HT1080 (cell line): ENCODE measurements around the gene LSG1. TPM values are rescaled to one million over a fixed set of nuclear protein-coding genes. Genes with fewer than 3 reads are reported as not detected.

ENCODE experiments used
- DNase-seq: peaks from one replicate; pipeline ENCODE4 v3.0.0-alpha.2; 2015; ENCODE audit warnings: low read depth
- total RNA-seq: library from RNA; depleted of rRNA; stranded (reverse); fragments of >200 nt; shearing (Covaris generic); gene quantifications from 2 replicates; pipeline ENCODE4 v1.2.3, GENCODE V29; 2014

LSG1 gene
- total RNA-seq, 1 experiment from 2014 or later = 103 TPM

DNA sequence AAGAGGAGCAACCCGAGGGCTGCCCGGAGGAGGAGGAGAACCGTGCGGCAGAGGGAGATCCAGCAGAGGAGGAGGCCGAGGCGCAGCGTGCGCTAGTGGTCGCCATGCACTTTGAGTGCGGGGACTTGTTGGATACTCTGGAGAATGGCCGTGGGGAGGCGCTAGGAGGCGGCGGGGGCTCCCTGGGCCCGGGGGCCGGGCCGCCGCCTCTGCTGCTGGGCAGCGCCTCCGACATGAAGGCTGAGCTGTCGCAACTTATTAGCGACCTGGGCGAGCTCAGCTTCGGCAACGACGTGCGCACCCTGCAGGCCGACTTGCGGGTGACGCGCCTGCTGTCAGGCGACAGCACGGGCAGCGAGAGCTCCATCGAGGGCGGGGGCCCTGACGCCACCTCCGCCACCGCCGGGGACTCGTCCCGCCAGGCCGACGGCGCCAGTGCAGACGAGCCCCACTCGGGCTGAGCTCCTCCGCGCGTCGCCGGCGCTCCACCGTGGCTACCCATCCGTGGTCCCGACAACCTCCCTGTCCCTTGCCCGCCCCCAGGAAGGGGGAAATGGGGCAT lies 15.7 kb upstream of the LSG1 start:
- DNase-seq = no peak

DNA sequence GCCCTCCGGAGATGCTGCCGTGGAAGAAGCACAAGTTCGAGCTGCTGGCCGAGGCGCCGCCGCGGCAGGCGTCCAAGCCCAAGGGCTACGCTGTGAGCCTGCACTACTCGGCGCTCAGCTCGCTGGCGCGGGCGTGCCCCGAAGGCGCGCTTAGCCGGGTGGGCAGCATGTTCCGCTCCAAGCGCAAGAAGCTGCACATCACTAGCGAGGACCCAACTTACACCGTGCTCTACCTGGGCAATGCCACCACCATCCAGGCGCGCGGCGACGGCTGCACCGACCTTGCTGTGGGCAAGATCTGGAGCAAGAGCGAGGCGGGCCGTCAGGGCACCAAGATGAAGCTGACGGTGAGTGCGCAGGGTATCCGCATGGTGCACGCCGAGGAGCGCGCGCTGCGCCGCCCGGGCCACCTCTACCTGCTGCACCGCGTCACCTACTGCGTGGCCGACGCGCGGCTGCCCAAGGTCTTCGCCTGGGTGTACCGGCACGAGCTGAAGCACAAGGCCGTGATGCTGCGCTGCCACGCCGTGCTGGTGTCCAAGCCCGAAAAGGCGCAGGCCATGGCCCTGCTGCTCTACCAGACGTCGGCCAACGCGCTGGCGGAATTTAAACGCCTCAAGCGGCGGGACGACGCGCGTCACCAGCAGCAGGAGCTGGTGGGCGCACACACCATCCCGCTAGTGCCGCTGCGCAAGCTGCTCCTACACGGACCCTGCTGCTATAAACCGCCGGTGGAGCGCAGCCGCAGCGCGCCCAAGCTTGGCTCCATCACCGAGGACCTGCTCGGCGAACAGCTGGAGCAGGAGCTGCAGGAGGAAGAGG lies 15.0 kb upstream of the LSG1 start:
- no peak for DNase-seq

DNA sequence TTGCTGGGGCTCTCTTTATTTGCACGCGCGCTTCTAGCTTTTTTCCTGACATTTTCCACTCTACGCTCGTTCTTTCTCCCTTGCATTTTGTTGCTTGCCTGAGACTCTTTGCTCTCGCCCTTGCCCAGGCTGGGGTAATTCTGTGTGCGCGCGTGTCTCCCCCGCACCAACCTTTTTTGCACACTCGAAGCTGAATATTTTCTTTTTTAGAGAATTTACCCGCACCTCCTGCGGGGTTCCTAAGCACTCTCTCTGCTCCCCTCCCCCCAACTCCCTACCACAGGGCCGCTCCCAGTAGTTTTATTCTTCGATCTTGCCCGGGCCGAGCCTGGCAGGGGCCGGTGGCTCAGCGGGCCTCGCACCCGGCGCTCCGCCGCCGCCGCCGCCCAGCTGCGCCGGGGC lies 14.4 kb upstream of the LSG1 start:
- DNase-seq = no peak

DNA sequence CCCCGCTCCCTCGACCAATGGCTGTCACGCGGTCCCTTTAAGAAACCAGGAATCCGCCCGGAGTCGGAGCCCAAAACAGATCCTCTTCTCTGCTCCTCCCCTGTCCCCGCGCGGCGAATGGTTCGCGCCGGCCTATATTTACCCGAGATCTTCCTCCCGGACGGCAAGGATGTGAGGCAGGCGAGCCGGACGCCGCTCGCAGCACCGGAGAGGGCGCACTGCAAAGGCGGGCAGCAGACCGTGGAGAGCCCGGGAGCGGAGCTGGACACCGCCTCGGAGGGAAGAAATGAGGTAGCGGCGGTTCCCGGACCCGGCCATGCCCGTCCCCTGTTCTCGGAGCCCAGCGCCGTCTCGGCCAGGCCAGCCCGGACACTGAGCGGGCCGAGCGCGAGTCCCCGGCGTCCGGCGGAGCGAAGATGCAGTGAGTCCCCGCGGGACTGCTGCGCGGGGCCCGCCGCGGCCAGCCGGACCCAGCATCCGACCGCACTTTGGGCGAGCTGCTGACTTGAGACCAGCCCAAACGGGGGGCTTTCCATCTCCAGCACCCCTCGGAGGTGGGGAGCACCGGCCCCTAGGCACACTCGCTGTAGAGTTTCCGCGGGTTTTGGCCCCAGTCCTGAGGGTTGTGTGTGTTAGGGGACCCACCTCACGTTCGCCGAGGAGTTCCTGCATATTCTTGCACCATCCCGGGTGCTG lies 13.9 kb upstream of the LSG1 start, which contains the start of gene FAM43A:
Gene FAM43A (plus strand): TSS at position 166 of the 696 bp plus-strand sequence. CDS start 944 bp downstream, outside the sequence.
- DNase-seq = peak; percentile 95

DNA sequence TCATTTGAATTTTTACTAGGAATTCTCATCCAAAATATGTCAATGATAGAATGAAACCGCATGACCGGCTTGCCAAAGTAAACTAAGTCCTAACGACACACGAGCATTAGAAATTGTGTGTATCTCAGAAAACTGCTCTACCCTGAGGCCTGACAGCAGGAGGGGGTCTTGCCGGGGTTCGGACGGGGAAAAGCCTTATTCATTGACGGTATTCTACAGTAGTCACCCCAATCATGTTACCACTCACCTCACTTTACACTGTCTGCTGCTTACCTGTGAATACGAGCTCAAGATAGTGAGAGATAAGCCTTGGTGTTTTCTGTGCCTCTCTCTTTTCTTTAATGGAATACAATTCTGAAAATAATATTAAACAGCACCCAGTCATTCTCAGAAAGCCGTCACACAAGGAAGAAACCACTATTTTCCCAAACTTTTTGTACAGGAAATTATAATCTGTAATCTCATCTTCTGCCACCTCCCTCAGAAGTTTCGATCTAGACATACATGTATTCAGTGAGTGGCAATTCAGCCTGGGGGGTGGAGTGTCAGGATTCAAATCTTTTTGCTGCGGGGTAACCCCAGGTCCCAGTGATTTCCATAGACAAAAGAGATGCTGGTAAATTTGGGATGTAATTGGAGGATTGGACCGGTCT lies 13.2 kb upstream of the LSG1 start:
- DNase-seq = no peak

DNA sequence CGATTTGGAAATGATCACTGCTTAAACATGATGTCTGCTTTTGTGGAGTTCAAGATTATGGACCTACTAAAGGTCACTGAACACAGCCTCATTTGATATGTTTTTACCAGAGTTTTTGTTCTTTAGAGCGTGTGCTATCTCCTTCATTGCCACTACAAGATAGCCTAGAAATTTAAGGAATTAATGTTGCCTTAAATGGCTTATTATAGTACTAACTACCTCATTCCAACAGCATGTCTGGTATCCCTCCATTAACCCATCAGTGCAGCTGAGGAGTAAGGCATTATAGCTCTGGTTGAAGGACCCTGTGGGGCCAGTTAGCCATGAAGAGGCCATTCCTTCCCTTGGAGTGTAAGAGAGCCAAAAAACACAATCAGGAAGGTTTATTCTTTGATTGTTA lies 11.4 kb upstream of the LSG1 start:
- DNase-seq = no peak

DNA sequence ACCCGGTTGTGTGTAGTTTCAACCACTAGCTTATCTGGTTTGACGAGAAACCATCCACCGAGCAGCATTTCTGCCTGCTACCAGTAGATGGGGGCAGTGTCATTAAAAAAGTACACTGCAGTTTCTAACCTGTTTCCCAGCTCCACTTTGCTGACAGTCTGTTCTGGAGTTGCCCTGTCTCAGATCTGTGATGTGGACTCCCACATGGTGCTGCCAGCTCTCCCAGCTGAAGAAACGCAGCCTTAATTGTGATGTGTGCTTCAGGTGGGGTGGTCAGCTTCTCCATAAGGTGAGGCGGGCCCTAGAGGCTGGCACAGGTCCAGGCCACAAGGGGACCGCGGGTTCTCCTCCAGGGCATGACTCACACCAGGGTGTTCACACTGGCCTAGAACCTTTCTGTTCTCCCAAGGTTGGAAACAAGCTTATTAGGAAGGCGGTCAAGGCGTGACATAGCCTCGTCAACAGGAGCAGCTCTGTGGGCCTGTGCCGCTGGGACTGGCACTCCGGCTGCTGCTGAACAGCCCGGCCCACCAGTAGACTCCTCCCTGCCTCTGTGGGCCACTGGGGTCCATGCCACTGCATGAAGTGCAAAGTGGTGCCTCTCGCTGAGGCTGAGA lies 10.8 kb upstream of the LSG1 start:
- DNase-seq = peak; percentile 92

DNA sequence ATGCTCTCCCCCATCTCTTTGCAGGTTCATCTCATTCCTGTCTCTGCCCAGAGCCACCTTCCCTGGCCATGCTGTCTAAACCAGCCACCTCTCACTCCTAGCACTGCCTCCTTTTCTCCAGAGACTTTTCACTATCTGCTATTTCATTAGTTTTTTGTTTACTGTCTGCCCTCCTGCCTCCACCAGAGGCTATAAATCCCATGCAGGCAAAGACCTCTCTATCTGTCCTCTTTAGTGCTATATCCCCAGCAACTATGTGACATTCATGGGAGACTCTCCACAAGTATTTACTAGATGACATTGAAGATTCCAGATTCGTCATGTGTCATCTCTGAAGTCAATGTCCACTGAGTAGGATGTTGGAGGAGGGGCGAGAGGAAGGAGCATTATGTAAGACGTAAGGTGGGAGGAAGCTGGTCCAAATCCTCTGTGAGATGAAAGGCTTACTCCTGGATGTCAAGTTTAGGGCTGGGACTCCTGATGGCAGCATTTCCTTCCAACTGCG lies 10.2 kb upstream of the LSG1 start:
- DNase-seq = no peak

DNA sequence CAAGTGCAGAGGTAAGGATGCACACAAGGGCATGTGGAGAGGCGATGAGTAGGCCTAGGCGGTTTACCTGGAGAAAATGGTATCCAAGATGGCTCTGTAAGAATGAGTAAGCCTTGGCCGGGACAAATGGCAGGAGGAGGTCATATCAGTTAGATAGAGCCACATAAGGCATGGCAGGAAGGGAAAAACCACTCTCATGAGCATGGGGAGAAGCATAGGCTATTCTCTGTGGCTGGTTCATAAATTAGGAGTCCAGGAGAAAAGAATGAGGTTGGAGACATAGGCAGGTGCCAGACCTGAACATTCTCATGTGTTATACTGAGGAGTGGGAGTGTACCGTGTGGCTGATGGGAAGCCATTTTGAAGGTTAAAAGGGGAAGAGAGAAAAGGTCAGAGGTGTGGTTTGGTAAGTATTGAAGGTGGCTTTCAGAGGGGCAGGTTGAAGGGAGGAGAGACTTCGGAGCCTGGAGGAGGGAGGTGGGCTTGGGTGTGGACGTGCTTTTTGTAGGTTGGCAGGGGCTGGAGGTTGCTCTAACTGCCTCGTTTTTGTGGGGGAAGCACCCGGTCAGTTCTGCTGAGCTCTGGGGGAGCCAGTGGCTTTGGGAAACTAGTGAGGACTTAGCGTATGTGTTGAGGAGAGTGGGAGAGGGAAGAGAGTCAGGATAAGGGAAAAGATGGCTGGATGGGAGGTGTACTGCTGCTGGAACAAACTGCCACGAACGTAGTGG lies 9.1 kb upstream of the LSG1 start:
- DNase-seq = no peak

DNA sequence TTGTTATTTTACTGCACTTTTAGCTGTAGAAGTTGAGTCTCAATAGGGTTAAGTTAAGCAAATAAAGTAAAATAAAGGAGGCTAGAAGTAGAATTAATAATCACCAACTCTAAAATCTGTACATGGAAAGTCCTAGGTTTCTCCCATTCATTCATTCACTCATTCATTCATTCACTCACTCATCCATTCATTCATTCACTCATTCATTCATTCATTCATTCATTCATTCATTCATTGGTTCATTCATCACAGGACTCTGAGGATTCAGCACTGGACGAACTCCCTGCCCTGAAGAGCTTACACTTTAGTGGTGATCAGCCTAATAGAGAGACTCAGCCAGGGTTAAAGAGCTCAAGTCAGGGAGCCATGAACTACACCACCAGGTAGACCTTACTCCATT lies 4.5 kb upstream of the LSG1 start:
- DNase-seq = no peak

DNA sequence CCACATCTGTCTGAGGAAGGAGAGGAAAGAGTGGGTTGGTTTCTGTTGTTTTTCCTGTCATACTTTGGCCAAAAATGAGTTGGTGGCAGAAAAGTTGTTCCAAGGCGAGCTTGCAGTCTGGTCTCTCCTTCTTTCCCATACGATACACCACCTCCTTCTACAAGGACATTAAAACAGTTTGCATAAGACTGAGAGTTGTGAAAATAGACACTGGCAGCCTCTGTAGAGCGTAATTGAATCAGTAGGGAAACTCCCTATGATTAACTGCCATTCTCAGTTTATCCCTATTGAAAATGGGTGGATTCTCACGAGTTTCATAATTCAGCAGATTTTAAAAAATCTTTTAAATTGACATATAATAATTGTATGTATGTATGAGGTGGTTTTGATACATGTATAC lies 3.7 kb upstream of the LSG1 start:
- DNase-seq = no peak

DNA sequence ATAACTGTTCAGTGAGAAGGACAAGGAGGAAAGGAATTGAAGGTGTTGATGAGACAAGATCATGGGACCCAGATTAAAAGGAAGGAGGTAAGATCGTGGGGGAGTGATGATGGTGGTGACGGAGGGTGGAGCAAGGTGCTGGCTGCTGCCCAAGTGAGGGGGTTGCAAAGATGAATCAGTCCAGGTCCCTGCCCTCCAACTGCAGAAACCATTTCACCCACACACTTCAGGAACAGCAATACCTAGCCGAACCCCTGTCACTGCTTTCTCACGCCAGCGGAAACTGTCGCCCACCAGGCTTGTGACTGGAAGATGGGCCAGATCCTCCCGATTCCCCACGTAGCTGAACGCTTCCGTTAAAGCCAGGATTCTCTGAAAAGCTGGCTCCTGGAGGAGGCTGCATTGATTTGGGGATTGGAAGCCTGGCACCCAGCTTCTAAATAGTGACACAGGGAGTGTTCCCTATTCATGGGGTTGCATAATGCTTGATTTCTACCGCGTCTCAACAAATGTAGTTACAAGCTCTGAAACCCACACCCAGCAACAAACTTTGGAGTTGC lies 3.2 kb upstream of the LSG1 start:
- peak; percentile 32 for DNase-seq

DNA sequence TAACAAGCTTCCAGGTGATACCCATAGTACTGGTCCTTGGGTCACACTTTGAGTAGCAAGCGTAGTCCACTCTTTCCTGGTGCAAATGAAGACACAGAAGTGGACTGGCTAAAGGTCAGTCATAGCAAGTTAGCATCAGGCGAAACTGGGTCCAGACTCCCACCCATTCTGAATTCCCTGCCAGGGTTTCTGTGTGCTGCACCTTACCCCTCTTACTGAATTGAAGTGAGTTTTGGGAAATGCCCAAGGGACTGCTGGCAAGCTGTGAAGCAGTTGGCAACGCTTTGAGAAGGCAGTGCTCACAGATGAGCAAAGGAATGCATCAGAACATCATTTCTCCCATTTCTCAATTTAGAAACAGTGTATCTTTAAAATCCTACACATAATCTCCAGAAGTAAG lies 1.8 kb upstream of the LSG1 start:
- no peak for DNase-seq

DNA sequence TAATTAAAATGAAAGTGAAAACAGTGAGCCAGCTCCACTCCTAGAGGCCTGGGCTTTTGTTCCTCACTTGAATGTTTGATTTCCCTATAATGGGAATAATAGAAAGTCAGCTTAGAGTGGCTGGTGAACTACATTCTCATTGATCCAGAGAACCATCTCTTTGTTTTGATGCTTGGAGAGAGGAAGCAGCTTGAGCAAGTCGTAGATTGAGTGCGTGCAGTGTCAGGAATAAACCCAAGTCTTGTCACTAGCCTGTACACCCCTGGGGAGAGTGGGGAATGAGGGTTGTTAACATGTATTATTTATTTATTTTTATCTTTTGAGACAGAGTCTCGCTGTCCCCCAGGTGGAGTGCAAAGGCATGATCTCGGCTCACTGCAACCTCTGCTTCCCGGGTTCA lies 885 bp upstream of the LSG1 start:
- DNase-seq = no peak

DNA sequence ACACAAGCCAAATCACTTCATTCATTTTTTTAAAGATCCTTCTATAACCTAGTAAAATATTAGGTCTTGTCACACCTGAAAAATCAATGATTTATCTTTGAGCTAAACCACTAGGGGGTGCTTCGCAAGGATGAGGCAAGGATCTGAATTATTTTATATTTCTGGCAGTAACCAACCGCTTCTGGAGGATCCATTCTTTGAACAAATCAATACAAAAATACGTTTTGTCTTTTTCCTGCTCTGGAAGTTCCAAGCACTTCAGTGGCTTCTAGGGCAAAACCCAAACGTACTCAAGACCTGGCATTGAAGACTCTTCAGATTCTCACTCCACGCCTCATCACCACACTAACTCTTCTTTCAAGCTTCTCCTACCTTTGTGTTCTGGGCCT lies 486 bp downstream of the LSG1 start:
- peak; percentile 51 for DNase-seq

DNA sequence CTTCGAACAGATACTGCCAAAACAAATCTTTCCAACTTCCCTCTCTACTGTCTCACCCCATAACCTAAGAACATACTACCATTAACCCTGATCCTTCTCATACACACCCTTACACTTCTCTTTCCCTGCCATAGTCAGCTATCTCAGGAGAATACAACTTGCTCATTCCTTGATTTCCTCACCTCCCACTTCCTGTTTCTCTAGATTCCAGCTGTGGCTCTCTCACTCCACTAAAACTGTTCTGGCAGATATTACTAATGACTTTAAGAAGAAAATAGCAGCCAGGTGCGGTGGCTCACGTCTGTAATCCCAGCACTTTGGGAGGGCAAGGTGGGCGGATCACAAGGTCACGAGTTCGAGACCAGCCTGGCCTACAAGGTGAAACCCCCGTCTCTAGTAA lies 4.6 kb downstream of the LSG1 start:
- no peak for DNase-seq

DNA sequence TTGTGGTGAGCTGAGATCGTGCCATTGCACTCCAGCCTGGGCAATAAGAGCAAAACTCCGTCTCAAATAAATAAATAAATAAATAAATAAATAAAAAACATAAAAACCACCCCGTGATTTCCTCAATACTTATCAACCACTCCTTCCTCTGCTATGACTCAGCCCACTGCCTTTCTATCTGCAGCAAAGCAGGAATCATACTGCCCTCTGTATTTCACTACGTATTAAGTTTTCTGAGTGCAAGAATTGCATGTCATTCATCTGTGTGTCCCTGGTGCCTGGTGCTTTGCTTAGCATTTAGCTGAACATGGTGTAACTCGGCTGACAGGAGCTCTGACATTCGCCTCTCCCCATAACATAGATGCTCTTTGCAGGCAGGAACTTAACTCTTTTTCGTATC lies 7.1 kb downstream of the LSG1 start:
- DNase-seq = no peak

DNA sequence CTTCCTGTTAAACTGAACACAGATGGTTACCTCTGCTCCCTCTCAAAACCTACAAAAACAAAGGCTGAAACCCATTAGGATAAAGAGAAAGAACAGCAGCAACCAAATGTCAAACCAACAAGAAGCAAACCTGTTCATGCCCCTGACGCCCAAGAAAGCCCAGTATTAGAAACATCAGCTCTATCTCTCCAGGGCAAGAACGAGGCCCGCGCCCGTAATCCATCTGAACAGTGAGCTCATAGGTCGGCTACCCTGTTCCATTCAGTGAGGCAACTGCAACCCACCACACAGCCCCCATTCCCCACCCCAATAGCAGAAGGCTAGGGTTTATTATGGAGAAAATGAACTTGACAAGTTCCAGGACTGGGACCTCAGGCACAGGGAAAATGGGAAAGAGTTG lies 10.0 kb downstream of the LSG1 start:
- no peak for DNase-seq

DNA sequence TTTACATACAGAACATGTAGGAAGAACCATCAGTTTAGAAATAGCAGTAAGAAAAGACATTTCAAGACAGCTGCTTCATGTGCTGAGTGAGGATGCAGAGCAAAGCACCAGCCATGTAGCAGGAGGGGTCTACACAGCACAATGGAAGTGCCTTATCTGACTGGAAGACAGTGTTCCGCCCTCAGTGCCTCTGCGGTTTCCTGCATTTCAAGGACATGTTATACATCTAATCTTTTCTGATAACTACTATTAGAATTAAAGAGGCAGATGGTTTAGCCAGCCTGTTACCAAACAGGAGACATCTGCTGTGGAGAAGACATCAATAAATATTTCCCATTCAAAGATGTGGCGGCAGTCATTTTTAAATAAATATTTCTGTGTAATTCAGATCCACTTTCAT lies 10.6 kb downstream of the LSG1 start:
- no peak for DNase-seq

DNA sequence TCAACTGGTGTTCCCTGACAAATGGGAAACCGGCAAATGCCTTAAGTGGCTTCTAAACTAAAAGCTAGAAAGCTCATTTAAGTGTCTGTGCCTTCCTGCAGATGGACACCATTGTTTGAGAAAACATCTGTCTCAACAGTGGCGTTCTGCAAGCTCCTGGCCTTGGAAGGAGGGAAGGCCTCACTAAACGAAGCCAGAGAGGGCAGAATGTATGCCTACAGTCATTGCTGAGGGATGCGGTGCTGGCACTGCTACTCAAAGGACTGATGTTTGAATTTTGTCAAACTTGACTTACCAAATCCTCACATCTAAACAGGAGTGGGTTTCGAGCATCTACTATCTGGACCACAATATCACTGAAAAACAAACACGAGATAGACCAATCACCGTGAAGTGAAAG lies 12.2 kb downstream of the LSG1 start:
- DNase-seq = no peak
